GM19239 (cell line): Measurements from ENCODE around the gene ADGRG6.

ENCODE experiments used
- DNase-seq: peaks from one replicate; pipeline ENCODE4 v3.0.0; 2011; ENCODE audit warnings: low spot score; ENCODE audit not compliant: insufficient read length
- FAIRE-seq: peaks from 2 replicates; lab custom pipeline; 2011; peaks lifted over from hg19 to GRCh38; lab: Jason Lieb, UNC

Gene ADGRG6

DNA sequence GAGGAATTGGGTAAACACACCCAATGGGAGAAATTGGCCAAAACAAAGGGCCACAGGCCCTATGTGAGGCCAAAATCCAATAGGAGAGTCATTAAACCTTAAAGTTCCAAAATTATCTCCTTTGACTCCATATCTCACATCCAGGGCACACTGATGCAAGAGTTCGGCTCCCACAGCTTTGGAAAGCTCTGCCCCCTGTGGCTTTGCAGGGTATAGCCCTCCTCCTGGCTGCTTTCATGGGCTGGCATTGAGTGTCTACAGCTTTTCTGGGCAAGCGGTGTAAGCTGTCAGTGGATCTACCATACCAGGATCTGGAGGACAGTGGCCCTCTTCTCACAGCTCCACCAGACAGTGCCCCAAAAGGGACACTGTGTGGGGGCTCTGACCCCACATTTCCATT lies 160.5 kb downstream of the ADGRG6 start:
- FAIRE-seq (no peak), DNase-seq (no peak)

DNA sequence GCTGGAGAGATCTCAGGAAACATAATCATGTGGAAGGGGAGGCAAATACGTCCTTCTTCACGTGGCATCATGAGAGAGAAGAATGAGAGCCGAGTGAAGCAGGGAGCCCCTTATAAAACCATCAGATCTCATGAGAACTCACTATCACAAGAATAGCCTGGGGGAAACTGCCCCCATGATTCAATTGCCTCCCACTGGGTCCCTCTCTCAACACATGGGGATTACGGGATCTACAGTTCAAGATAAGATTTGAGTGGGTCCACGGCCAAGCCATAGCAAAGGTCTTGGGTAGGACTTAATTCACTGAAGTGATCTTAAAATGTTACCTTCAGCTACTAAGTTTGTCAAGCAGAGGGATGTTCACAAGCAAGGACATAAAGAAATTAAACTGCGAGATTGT lies 162.2 kb downstream of the ADGRG6 start:
- no peak for FAIRE-seq
- no peak for DNase-seq

DNA sequence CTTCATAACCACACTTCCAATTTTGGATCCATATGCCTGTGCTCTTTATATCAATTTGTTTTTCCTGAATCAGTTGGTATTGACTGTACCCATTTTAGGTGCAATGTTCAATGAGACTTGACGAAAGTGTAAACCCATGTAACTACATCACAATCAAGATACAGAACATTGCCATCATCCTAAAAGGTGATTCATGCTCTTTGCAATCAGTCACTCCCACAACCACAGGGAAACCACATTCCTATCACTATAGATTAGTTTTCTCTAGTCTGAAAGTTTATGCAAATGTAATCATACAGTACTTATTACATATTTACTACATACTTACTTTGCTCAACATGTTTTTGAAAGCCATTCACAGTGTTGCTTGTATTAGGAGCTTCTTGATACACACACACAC lies 167.4 kb downstream of the ADGRG6 start:
- DNase-seq = no peak
- FAIRE-seq = no peak

DNA sequence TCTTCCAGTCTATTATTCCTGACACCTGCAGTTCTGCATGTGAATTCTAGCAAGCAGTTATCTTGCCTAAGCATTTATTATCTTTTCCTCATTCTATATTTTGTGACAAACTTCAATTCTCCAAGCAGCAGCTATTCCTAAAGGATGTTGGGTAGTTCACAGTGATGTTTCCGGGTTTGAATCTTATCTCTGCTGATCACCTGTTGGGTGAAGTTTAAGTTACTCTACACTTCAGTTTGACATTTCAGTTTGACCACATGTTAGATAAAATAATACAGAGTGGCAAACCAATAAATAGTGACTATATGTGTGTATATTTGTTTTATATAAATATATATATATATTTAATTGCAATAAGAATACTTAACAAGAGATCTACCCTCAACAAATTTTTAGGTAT lies 168.6 kb downstream of the ADGRG6 start:
- DNase-seq (no peak), FAIRE-seq (no peak)

DNA sequence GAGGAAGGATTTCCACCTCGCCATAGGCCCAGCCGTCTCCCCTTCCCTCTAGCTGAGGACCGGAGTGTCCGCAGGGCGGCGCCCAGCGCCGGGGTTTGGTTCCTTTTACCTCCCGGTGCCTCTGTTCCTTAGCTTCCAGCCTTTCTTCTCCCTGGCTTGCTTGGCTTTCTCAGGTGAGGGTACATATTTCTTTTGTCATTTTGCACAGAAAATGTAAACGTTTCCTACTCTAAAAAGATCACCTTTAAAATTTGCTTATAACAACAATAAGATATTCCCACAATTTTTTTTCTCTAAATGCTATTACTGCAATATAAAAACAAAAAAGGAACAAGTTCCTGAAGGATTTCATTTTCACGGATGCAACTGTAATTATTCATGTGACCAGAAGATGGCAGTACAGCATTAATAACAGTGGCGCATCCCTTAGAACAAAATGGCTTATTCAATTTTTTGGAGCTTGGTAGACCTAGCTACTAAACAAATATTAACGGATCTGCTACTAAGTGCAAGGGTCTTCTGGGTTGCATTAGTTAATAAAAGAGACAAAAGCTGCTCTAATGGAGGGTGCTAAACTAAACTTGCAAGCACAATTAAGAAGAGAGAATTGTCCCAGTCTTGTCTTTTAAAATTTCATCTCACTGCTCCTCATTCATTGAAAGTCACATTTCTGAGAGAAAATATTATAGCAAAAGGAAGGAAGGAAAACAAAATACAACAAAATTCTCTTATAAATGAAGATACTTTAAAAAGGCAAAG lies 172.9 kb downstream of the ADGRG6 start:
- peak; percentile 14 for DNase-seq
- FAIRE-seq = peak; percentile 93

DNA sequence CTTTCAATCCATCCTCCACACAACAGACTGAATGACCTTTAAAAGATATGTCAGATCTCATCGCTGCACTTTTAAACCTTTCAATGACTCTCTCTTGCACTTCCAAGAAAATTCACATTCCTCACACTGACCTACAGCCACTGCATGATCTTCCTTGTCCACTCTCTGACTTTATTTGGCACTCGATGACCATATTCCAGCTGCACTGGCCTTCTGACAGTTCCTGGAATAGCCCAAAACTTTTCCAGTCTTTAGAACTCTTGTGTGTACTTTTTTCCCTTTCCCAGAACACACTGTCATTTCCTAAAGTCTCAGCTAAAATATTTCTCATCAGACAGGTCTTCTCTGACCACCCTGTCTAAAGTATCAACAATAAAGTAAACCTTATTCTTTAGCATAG lies 174.6 kb downstream of the ADGRG6 start:
- DNase-seq (no peak), FAIRE-seq (no peak)

DNA sequence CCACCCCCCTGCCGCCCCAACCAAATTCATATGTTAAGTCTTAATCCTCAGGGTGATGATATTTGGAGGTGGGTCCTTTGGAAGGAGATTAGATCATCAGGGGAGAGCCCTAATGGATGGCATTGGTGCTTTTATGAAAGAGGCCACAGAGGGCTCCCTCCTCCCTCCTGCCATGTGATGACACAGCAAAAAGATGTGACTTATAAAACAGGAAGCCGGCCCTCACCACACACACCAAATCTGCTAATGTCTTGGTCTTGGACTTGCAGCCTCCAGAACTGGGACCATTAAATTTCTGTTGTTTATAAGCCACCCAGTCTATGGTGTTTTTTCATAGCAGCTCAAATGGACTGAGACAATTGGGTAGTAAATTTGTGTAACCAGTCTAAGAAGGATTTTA lies 176.3 kb downstream of the ADGRG6 start:
- FAIRE-seq = no peak
- no peak for DNase-seq

DNA sequence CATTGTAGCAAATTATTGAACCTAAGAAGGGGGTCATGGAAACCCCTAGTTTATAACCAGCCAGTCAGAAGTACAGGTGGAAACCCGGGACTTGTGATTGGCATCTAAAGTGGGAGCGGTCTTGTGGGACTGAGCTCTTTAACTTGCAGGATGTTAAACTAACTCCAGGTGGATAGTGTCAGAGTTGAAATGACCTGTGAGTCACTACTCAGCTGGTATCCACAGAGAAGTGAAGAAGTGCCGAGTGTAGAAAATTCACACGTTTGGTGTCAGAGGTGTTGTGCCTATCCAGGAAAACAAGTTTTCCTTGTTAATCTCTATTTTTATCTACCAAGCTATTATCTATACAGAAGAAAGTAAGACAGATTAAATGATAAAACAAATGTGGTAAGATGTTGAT lies 179.7 kb downstream of the ADGRG6 start:
- FAIRE-seq (no peak), DNase-seq (no peak)

DNA sequence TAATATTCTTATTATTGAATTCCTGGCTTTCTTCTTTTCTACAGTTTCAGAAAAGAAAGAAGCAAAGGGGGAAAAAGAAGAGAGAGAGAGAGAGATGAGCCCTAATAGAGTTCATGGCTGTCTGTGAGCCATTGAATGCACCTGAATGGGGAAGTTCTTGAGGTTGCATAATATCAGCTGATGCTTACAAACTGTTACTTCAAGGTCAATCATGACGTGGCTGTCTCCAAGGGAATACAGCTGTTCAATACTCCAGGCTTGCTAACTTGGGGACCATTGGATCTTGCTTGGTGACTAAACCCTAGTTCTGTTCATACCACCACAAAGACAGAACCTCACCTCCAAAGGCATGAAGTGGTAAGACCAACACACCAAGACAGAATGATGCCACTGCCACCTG lies 180.4 kb downstream of the ADGRG6 start:
- DNase-seq (no peak), FAIRE-seq (no peak)

DNA sequence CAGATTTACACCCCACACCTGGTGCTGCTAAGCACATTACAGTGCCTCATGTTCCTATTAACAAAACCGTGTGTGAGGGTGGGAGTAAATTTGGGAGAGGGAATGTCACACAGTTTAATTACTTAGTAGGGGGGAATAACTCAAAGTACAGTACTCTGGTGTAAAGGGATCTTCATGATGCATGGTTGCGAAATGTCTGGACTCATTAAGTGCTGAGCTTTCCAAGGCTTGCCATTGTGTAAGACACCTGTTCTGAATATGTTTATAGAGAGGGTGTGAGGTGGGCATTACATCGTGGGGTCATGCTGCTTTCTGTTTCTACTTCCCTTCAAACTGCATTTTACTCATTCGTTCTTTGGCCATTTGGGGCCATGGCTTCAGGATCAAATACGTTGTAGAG lies 181.2 kb downstream of the ADGRG6 start:
- no peak for FAIRE-seq

DNA sequence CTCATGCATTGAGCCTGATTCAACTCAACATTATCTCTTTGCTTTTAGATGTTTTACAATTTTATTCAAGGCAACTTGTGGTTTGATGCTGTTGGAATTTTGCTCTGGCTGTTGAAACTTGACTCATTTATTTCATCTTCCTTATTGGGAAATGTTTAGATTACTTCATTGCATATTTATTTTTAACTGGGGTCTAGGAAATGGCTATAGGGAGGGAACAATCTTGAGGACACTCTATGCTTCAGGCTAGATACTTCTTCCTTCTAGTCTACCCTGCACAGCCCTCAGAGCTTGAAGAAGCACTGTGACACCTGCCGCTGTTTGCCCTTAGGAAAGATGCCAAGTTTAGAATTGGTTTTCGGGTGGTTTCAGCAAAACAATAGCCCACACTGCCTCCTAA lies 183.4 kb downstream of the ADGRG6 start:
- FAIRE-seq (no peak), DNase-seq (no peak)

More for the DNA sequence above, 181.2 kb downstream of the ADGRG6 start:
- no peak for DNase-seq

DNA sequence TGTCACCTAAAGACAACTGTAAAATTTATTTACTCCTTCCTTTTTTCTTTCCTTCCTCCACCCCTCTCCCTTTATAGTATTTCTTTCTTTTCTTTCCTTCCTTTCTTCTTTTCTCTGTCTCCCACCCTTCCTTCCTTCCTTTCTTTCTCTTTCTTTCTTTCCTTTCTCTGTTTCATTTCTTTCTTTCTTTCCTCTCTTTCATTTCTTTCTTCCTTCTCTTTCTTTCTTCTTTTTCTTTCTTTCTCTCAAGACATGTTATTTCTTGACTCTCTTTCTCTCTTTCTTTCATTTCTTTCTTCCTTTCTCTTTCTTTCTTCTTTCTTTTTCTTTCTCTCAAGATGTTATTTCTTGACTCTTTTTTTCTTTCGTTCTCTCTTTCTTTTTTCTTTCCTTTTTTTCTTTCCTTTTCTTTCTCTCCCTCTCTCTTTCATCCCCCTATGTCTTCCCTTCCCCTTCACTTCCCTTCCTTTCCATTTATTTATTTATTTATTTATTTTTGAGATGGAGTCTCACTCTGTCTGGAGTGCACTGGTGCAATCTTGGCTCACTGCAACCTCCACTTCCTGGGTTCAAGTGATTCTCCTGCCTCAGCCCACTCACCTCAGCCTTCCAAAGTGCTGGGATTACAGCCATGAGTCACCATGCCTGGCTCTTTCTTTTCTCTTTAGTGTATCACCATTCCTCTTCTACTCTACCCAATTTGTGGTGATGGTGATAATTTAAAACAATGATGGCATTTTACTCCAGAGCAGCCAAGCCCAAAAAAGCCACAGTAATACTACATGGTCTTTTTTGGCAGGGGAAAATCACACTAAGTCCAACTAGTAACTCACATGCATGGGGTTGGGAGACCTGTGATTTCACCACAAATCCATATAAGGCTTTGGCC lies 188.2 kb downstream of the ADGRG6 start:
- FAIRE-seq = no peak

More for the DNA sequence above, 188.2 kb downstream of the ADGRG6 start:
- no peak for DNase-seq
